Gastroesophageal sphincter (tissue), 3 donors: ENCODE data around the gene NOTCH4.

ENCODE experiments used
- CTCF ChIP-seq, 4 experiments: fragments of 200-600 bp in 2 of 4; fragments of 450-650 bp in 2 of 4; sonication (generic) in 1 of 4; IDR thresholded peaks; one replicate each; pipeline ENCODE4 v1.5.1; 2017 to 2019; ENCODE audit warnings: antibody characterized with exemption in 4 of 4, mild to moderate bottlenecking in 2 of 4, moderate library complexity in 2 of 4
- EP300 ChIP-seq: sonication (generic); formaldehyde crosslinking; IDR thresholded peaks from one replicate; pipeline ENCODE4 v1.6.1; 2017; ENCODE audit warnings: antibody characterized with exemption, mild to moderate bottlenecking
- POLR2AphosphoS5 ChIP-seq: sonication (generic); formaldehyde crosslinking; IDR thresholded peaks from one replicate; pipeline ENCODE4 v1.6.1; 2017; ENCODE audit warnings: antibody characterized with exemption

GRCh38 chr6:32212076-32212760 is 11.6 kb downstream of the NOTCH4 start:
- TF ChIP-seq CTCF (IDR thresholded peaks at IDR 0.05), result no peak
- TF ChIP-seq EP300, result no peak
- no peak for TF ChIP-seq POLR2AphosphoS5
